T1000 (cell line): ENCODE data around the gene PSMB1.

ENCODE experiments used
- DNase-seq: peaks from one replicate; lab custom pipeline; 2025; ENCODE audit warnings: mixed read lengths; lab: John Stamatoyannopoulos, UW

The PSMB1 gene

GRCh38 chr6:170552765-170553533 is at the start of gene PSMB1:
TSS of gene PSMB1 (minus strand) at chr6:170553307. CDS start at chr6:170553242, 65 bp downstream.
- peak; percentile 79 for DNase-seq

- no peak for DNase-seq
Measured at GRCh38 chr6:170597278-170597677, 44.2 kb upstream of the PSMB1 start.

DNA sequence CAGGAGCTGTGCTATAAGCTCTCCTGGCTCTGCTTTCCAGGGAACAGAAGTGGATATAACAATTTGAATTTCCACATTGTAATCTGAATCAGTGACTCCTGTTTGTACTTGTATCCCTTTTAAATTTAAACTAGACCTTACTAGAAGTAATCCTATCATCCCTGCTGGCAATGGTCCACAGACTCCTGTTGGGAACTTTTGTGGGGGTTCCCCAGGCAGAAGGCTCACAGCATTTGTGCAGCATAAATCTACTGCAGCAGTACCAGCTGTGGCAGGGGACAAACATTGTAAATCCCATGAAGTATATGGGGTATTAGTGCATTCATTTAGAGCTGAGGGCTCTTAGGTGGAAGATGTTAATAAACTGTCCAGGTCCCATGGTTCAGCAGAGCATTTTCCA is 43.3 kb upstream of the PSMB1 start:
- DNase-seq = no peak

- DNase-seq = no peak
Measured at GRCh38 chr6:170590725-170591124, 37.6 kb upstream of the PSMB1 start.

GRCh38 chr6:170584954-170585498 is 31.9 kb upstream of the PSMB1 start:
- no peak for DNase-seq

- peak; percentile 83 for DNase-seq
Measured at GRCh38 chr6:170584181-170584953, 31.3 kb upstream of the PSMB1 start, which contains the start of gene PDCD2. TSS of gene PDCD2 (minus strand) at chr6:170584637. CDS start at chr6:170584581, 56 bp downstream.

DNA sequence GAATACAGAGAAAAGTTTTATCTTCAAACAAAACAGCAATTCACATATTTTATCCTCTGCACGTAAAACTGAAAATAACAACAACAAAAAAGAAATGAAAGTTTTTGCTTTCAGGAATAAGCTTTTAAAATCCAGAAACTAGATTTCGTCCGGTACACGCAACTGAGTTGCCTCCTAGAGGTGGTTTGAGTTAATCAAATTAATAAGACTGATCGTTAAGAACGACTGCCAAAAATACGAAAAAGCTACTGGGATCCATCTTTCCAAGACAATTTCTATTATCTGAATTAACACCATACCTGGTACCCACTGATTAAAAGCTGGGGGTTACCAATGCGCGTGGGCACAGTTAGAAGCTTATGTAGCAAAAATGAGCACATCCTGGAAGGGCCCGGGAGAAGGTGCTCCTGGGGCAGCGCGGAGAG is 30.7 kb upstream of the PSMB1 start:
- DNase-seq = no peak

- DNase-seq = no peak
Measured at GRCh38 chr6:170578909-170579308, 25.8 kb upstream of the PSMB1 start.

DNA sequence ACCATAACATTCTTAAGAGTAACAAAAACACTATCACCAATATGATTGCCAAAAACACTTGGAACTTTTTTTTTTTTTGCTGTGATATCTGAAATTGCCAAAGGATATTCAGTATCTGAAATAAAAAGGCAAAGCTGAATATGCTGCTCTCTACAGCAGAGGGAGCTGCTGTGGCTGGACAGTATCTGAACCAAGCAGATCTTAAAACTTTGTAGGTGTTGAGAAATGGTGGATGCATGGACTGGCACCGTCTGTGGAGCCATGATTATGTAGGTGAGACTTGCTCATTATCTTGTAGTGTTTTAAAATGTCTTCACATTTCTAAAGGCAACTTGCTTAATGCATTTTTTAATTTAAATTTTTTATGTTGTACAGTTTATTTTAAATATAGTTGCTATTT is 22.1 kb upstream of the PSMB1 start:
- DNase-seq = no peak

GRCh38 chr6:170572704-170573466 is 19.8 kb upstream of the PSMB1 start:
- no peak for DNase-seq

DNA sequence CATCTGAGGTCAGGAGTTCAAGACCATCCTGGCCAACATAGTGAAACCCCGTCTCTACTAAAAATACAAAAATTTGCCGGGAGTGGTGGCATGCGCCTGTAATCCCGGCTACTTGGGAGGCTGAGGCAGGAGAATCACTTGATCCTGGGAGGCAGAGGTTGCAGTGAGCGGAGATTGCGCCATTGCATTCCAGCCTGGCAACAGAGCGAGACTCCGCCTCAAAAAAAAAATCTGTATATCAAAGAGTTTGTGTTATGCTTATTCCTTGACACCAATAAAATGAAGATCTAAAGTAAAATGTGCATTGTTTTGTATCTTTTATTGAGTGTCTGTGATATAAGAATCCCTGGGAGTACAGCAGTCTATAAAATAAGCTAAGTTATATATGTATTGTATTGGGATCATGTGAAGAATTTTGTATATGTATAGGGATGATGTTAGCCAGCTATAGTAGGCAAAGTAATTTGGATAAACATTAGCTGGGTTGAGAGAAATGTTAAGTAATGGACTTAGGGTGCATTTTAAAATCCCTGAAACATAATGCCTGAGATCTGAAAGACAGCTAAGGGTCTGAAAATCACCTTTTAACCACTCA is 11.9 kb upstream of the PSMB1 start:
- DNase-seq = no peak

GRCh38 chr6:170561555-170561954 is 8.4 kb upstream of the PSMB1 start:
- DNase-seq = no peak

- DNase-seq = no peak
Measured at GRCh38 chr6:170555305-170555704, 2.2 kb upstream of the PSMB1 start.

- no peak for DNase-seq
Measured at GRCh38 chr6:170554796-170555137, 1.7 kb upstream of the PSMB1 start.

DNA sequence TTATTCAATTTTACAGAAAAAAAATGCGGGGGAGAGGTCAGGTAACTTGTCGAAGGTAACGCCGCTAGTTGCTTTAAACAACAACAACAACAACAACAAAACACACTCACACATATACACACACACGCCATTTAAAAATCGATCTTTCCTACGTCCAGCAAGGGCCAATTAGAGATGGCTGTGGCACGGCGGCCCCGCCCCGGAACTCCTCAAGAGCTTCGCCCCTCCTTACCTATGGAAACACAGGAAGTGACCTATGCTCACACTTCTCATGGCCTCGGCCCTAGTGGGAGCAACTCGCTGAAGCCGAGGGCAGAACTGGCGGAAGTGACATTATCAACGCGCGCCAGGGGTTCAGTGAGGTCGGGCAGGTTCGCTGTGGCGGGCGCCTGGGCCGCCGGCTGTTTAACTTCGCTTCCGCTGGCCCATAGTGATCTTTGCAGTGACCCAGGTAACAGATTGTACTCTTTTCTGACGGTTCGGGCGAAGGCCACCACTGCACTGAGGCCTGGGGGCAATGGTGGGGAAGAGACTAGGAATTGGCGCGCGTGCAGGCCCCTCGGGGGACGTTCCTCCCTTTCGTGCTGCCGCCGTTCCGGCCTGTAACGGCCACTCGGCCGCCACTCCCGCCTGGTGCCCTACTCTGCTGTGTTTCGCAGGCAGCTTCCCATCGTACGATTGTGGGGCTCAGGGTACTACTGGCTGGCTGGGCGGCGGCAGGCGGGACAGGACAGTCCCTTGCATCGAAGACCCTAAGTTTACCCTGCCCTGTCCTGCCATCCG is 1.1 kb upstream of the PSMB1 start, which contains the start of gene TBP:
Gene TBP (plus strand): TSS at position 357 of the 783 bp plus-strand sequence. CDS start 2,661 bp downstream, outside the sequence.
- peak; percentile 90 for DNase-seq

- no peak for DNase-seq
Measured at GRCh38 chr6:170553534-170554012, 466 bp upstream of the PSMB1 start.

DNA sequence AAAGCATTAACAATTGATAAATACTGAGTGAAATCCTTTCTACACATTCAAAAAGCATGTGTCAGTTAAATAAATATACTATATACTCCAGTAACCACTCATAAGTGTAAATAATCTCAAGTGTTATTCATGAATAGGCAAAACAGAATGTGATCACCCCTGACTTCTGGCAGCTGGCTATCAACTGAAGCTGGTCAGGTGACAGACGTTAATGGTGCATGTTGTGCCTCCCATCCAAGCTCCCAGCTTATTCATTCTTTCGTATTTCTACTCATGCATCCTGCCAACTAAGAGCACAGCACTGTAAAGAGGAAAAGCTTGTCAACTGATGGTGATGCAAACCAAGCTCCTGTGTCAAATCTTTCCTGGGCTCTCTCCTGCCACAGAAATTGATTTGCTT is 7.7 kb downstream of the PSMB1 start:
- DNase-seq = no peak

- DNase-seq = no peak
Measured at GRCh38 chr6:170542031-170542719, 10.9 kb downstream of the PSMB1 start.

DNA sequence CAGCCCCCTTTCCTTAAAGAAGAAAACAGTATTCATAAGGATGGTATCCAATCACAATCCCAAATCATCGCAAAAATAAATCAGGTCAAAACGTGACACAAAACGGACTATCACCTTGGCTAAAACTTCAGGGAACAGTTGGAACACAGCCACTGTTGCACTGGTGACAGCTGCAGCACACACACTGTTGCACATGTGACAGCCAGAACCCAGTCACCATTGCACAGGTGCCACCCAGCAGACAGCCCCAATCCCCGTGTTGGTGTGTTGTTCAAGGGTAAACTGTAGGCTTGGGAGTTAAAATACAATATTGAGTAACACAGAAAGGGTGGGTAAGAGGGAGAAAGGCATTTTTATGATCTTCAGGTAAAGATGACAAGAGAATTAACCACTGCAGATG is 15.8 kb downstream of the PSMB1 start:
- DNase-seq = no peak

- no peak for DNase-seq
Measured at GRCh38 chr6:170536671-170537070, 16.4 kb downstream of the PSMB1 start.
